NCI-H1092 (cell line): ENCODE data around the gene SLAMF1.

Source experiments
- DNase-seq: peaks from one replicate; lab custom pipeline; 2025; lab: John Stamatoyannopoulos, UW

Gene SLAMF1

GRCh38 chr1:160625321-160625720 lies 21.5 kb downstream of the SLAMF1 start:
- no peak for DNase-seq

- DNase-seq: no peak
Observed at GRCh38 chr1:160624464-160624863, 22.4 kb downstream of the SLAMF1 start.

GRCh38 chr1:160623862-160624261 lies 23.0 kb downstream of the SLAMF1 start:
- DNase-seq: no peak

GRCh38 chr1:160623227-160623633 lies 23.6 kb downstream of the SLAMF1 start:
- no peak for DNase-seq

- DNase-seq: no peak
Observed at GRCh38 chr1:160622501-160623226, 24.2 kb downstream of the SLAMF1 start.

- no peak for DNase-seq
Observed at GRCh38 chr1:160621633-160622413, 25.0 kb downstream of the SLAMF1 start.

GRCh38 chr1:160620942-160621632 lies 25.8 kb downstream of the SLAMF1 start:
- DNase-seq: no peak

GRCh38 chr1:160619742-160620277 lies 27.0 kb downstream of the SLAMF1 start:
- no peak for DNase-seq

GRCh38 chr1:160618763-160619274 lies 28.0 kb downstream of the SLAMF1 start:
- DNase-seq: no peak

- no peak for DNase-seq
Observed at GRCh38 chr1:160618327-160618726, 28.5 kb downstream of the SLAMF1 start.

GRCh38 chr1:160615660-160616059 lies 31.2 kb downstream of the SLAMF1 start:
- DNase-seq: no peak

GRCh38 chr1:160614410-160614809 lies 32.4 kb downstream of the SLAMF1 start:
- DNase-seq: no peak

GRCh38 chr1:160612613-160613218 lies 34.1 kb downstream of the SLAMF1 start:
- no peak for DNase-seq

- DNase-seq: no peak
Observed at GRCh38 chr1:160610569-160611242, 36.1 kb downstream of the SLAMF1 start.

- no peak for DNase-seq
Observed at GRCh38 chr1:160608941-160609340, 37.9 kb downstream of the SLAMF1 start.

GRCh38 chr1:160608514-160608913 lies 38.3 kb downstream of the SLAMF1 start:
- DNase-seq: no peak

GRCh38 chr1:160608057-160608456 lies 38.8 kb downstream of the SLAMF1 start:
- DNase-seq: no peak

- DNase-seq: no peak
Observed at GRCh38 chr1:160607672-160608032, 39.2 kb downstream of the SLAMF1 start.

GRCh38 chr1:160607011-160607671 lies 39.7 kb downstream of the SLAMF1 start:
- peak; percentile 31 for DNase-seq

GRCh38 chr1:160606611-160607010 lies 40.2 kb downstream of the SLAMF1 start:
- DNase-seq: no peak
